Choroid plexus epithelial cell (primary cell): ENCODE measurements around the gene RBM33.

Experiments used
- DNase-seq: peaks from one replicate; pipeline ENCODE4 v3.0.0-alpha.2; 2010; ENCODE audit warnings: low read depth
- H3K4me3 ChIP-seq: 2 replicates; pipeline ENCODE4 v1.5.1; 2011; ENCODE audit warnings: low read depth, mild to moderate bottlenecking, control low read depth, low read length, moderate library complexity
- CTCF ChIP-seq: conservative IDR thresholded peaks from 2 replicates; pipeline ENCODE4 v1.5.1; 2011; ENCODE audit warnings: low read depth, mild to moderate bottlenecking, control low read depth, inconsistent platforms, low read length, moderate library complexity

RBM33 gene

GRCh38 chr7:155644178-155644970, at the start of gene RBM33:
RBM33 (plus strand) TSS chr7:155644661; CDS start chr7:155644877, 216 bp downstream.
- H3K4me3 ChIP-seq, result peak within 1 kb of the TSS; percentile 90
- TF ChIP-seq CTCF, result no peak
- DNase-seq, result peak; percentile 86

DNA sequence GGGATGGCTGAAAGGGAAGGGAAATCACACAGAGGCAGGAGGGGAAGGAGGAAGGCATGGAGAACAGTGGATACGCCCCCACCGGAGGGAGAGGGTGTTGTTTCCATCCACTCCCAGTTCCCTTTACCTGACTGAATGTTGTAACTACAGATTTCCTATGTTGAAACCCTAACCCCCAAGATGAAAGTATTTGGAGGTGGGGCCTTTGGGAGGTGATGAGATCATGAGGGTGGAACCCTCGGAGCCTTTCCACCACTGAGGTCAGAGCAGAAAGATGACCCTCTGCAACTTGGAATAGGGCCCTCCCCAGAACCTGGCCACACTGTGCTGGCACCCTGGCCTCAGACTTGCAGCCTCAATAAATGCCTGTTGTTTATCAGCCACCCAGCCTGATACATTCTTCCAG, 49.5 kb upstream of the RBM33 start:
- no peak for DNase-seq
- no peak for TF ChIP-seq CTCF
- H3K4me3 ChIP-seq, result no peak overlapping the region

GRCh38 chr7:155597753-155598140, 46.7 kb upstream of the RBM33 start:
- peak; percentile 89 for DNase-seq
- H3K4me3 ChIP-seq, result no peak overlapping the region
- no peak for TF ChIP-seq CTCF

DNA sequence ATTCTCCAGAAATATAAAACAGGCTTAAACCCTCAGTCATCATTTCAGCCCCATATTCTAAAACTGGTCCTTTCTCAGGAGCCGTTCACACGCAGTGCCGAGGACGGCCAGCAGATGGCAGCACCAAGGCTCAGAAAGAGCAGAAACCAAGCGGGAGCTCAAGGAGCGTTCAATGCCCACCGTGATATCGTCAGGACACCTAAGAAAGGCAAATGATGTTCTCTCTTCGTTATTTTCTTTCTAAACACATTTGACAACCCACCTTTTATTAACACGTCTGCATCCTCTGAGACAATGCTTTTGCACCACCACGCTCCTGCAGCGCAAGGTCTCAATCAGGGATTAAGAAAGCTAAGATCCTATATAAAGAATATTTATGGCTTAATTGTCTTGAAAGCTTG, 45.7 kb upstream of the RBM33 start:
- H3K4me3 ChIP-seq, result no peak overlapping the region
- peak; percentile 100 for TF ChIP-seq CTCF
- peak; percentile 82 for DNase-seq

DNA sequence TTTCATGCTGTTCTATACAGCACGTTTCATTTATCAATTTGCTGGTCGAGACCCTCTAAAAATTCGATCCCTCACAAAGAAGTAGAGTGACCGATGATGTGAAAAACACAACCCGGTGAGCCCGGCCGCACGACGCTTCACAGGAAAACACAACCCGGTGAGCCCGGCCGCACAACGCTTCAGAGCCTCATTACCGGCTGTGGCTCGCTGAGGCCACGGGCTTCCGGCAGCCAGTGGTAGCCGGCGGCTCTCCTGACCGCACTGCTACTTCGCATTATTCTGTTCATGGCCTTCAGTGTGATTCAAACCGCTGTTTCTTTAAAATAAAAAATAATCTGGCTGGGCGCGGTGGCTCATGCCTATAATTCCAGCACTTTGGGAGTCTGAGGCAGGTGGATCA, 42.3 kb upstream of the RBM33 start:
- DNase-seq, result no peak
- H3K4me3 ChIP-seq, result no peak overlapping the region
- no peak for TF ChIP-seq CTCF

GRCh38 chr7:155602750-155603149, 41.7 kb upstream of the RBM33 start:
- no peak overlapping the region for H3K4me3 ChIP-seq
- no peak for DNase-seq
- TF ChIP-seq CTCF, result no peak

GRCh38 chr7:155603205-155603857, 41.1 kb upstream of the RBM33 start:
- H3K4me3 ChIP-seq, result no peak overlapping the region
- no peak for TF ChIP-seq CTCF
- DNase-seq, result no peak
